ENCODE data around the gene SERP2. TPM values are rescaled to one million over a fixed set of nuclear protein-coding genes. Genes with fewer than 3 reads are reported as not detected.

The SERP2 gene
- polyA plus RNA-seq, 1 donor from 2014 or later: 15.4 TPM

DNA sequence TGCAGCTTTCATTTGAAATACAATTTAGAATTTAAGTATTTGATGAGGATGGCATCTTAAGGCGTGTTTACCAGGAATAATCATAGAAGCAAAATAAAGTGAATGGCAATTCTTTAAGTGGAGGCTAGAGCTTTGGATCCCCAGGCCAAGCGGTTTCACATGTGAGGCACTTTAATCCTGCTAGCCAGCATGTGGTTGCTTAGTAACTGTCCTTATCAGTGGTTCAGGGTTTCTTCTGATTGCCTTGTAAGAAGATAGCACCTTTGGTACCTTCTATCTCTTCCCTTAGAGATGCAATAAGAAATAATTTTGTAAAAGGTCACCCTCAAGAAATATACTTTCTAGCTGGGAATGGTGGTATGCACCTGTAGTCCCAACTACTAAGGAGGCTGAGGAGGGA lies 38.9 kb upstream of the SERP2 start:
- no peak overlapping the region for H2AFZ ChIP-seq (ENCODE audit: low read depth, low read length)
- no peak overlapping the region for H3K27ac ChIP-seq (ENCODE audit: low read length)
- no peak overlapping the region for H3K9ac ChIP-seq (ENCODE audit: low read length)
- H4K20me1 ChIP-seq (ENCODE audit: insufficient read depth): no peaks in the 10 kb centered on the region
- TF ChIP-seq RAD21 (conservative IDR thresholded peaks at IDR 0.05) (no peak), EZH2 (IDR thresholded peaks at IDR 0.05; ENCODE audit: borderline replicate concordance, insufficient read depth, low read length, poor library complexity, severe bottlenecking) (no peak), MXI1 (conservative IDR thresholded peaks at IDR 0.05; ENCODE audit: poor library complexity, severe bottlenecking) (no peak), EP300 (conservative IDR thresholded peaks at IDR 0.05; ENCODE audit: poor library complexity, severe bottlenecking) (no peak), POLR2AphosphoS5 (IDR thresholded peaks at IDR 0.05) (no peak), TAF1 (IDR thresholded peaks at IDR 0.05; ENCODE audit: low read depth) (no peak)
- TF ChIP-seq, protein P1, sequence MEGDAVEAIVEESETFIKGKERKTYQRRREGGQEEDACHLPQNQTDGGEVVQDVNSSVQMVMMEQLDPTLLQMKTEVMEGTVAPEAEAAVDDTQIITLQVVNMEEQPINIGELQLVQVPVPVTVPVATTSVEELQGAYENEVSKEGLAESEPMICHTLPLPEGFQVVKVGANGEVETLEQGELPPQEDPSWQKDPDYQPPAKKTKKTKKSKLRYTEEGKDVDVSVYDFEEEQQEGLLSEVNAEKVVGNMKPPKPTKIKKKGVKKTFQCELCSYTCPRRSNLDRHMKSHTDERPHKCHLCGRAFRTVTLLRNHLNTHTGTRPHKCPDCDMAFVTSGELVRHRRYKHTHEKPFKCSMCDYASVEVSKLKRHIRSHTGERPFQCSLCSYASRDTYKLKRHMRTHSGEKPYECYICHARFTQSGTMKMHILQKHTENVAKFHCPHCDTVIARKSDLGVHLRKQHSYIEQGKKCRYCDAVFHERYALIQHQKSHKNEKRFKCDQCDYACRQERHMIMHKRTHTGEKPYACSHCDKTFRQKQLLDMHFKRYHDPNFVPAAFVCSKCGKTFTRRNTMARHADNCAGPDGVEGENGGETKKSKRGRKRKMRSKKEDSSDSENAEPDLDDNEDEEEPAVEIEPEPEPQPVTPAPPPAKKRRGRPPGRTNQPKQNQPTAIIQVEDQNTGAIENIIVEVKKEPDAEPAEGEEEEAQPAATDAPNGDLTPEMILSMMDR (IDR thresholded peaks at IDR 0.05; ENCODE audit: poor library complexity, severe bottlenecking): no peak
- TF ChIP-seq, protein P2, sequence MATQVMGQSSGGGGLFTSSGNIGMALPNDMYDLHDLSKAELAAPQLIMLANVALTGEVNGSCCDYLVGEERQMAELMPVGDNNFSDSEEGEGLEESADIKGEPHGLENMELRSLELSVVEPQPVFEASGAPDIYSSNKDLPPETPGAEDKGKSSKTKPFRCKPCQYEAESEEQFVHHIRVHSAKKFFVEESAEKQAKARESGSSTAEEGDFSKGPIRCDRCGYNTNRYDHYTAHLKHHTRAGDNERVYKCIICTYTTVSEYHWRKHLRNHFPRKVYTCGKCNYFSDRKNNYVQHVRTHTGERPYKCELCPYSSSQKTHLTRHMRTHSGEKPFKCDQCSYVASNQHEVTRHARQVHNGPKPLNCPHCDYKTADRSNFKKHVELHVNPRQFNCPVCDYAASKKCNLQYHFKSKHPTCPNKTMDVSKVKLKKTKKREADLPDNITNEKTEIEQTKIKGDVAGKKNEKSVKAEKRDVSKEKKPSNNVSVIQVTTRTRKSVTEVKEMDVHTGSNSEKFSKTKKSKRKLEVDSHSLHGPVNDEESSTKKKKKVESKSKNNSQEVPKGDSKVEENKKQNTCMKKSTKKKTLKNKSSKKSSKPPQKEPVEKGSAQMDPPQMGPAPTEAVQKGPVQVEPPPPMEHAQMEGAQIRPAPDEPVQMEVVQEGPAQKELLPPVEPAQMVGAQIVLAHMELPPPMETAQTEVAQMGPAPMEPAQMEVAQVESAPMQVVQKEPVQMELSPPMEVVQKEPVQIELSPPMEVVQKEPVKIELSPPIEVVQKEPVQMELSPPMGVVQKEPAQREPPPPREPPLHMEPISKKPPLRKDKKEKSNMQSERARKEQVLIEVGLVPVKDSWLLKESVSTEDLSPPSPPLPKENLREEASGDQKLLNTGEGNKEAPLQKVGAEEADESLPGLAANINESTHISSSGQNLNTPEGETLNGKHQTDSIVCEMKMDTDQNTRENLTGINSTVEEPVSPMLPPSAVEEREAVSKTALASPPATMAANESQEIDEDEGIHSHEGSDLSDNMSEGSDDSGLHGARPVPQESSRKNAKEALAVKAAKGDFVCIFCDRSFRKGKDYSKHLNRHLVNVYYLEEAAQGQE (IDR thresholded peaks at IDR 0.05; ENCODE audit: borderline replicate concordance): no peak
- H3K79me2 ChIP-seq (replicated peaks; ENCODE audit: insufficient read depth, low read length): no peaks in the 10 kb centered on the region
- H3K9me2 ChIP-seq (ENCODE audit: insufficient read depth, low read length): no peaks in the 10 kb centered on the region
- no peaks in the 10 kb centered on the region for H3F3A ChIP-seq (ENCODE audit: insufficient read depth, low read length, poor library complexity, severe bottlenecking)
- no peaks in the 10 kb centered on the region for H3K36me3 ChIP-seq (ENCODE audit: insufficient read depth, low read length)
- H3K4me3 ChIP-seq (ENCODE audit: low read length): no peak overlapping the region
- no peak overlapping the region for H3K4me2 ChIP-seq (ENCODE audit: low read length)
- H3K9me3 ChIP-seq (ENCODE audit: low read length): no peaks in the 10 kb centered on the region
- no peaks in the 10 kb centered on the region for H3K27me3 ChIP-seq (ENCODE audit: insufficient read depth, low read depth, low read length)

DNA sequence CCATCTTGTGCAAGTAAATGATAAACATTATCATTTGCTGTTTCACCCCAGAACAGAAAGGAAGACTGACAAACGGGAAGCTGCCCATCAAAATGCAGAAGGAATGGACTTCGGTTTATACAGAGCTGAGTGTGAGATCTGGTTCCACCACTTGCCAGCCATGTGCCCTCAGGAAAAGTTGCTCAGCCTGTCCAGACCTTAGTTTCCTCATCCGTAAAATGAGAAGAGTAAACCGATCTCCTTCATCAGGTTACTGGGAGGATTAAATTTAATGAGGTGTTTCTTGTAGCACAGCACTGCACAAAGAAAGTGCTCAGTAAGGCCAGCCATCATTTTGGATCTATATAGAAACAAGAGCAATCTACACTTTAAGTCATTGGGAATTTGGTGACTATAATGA lies 36.7 kb upstream of the SERP2 start:
- H3K79me2 ChIP-seq (replicated peaks; ENCODE audit: insufficient read depth, low read length): no peaks in the 10 kb centered on the region
- H3K9ac ChIP-seq (ENCODE audit: low read length): no peak overlapping the region
- H3K27ac ChIP-seq (ENCODE audit: low read length): no peak overlapping the region
- TF ChIP-seq POLR2AphosphoS5 (IDR thresholded peaks at IDR 0.05) (no peak), EP300 (conservative IDR thresholded peaks at IDR 0.05; ENCODE audit: poor library complexity, severe bottlenecking) (no peak), TAF1 (IDR thresholded peaks at IDR 0.05; ENCODE audit: low read depth) (no peak), EZH2 (IDR thresholded peaks at IDR 0.05; ENCODE audit: borderline replicate concordance, insufficient read depth, low read length, poor library complexity, severe bottlenecking) (no peak), SMC3 (conservative IDR thresholded peaks at IDR 0.05; ENCODE audit: poor library complexity) (no peak), RAD21 (conservative IDR thresholded peaks at IDR 0.05) (no peak), MXI1 (conservative IDR thresholded peaks at IDR 0.05; ENCODE audit: poor library complexity, severe bottlenecking) (no peak)
- TF ChIP-seq, protein P1 (IDR thresholded peaks at IDR 0.05; ENCODE audit: poor library complexity, severe bottlenecking): no peak
- TF ChIP-seq, protein P2 (IDR thresholded peaks at IDR 0.05; ENCODE audit: borderline replicate concordance): no peak
- H3K36me3 ChIP-seq (ENCODE audit: insufficient read depth, low read length): no peaks in the 10 kb centered on the region
- no peaks in the 10 kb centered on the region for H3K9me3 ChIP-seq (ENCODE audit: low read length)
- no peak overlapping the region for H3K4me3 ChIP-seq (ENCODE audit: low read length)
- H4K20me1 ChIP-seq (ENCODE audit: insufficient read depth): no peaks in the 10 kb centered on the region
- H3K27me3 ChIP-seq (ENCODE audit: insufficient read depth, low read depth, low read length): no peaks in the 10 kb centered on the region
- no peaks in the 10 kb centered on the region for H3F3A ChIP-seq (ENCODE audit: insufficient read depth, low read length, poor library complexity, severe bottlenecking)
- no peaks in the 10 kb centered on the region for H3K9me2 ChIP-seq (ENCODE audit: insufficient read depth, low read length)
- no peak overlapping the region for H2AFZ ChIP-seq (ENCODE audit: low read depth, low read length)
- H3K4me2 ChIP-seq (ENCODE audit: low read length): no peak overlapping the region

Measured in neural cell (in vitro differentiated cells).